Measurements from ENCODE around the gene BTBD2. TPM values are rescaled to one million over a fixed set of nuclear protein-coding genes. Genes with fewer than 3 reads are reported as not detected.

Gene BTBD2
- polyA plus RNA-seq, 1 donor from 2014 or later, result 46.1 TPM

DNA sequence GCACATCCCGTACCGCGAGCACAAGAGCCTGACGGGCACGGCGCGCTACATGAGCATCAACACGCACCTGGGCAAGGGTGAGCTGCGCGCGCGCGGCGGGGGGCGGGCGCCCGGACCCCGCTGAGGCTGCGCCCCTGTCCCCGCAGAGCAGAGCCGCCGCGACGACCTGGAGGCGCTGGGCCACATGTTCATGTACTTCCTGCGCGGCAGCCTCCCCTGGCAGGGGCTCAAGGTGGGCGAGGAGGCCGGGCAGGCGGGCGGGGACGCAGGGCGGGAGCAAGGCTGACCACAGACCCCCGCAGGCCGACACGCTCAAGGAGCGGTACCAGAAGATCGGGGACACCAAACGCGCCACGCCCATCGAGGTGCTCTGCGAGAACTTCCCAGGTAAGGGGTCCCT, 36.5 kb downstream of the BTBD2 start:
- H3K9ac ChIP-seq (ENCODE audit: low read length), result no peak overlapping the region
- H3K4me3 ChIP-seq (ENCODE audit: low read length), result no peak overlapping the region
- TF ChIP-seq RAD21 (conservative IDR thresholded peaks at IDR 0.05), result no peak
- TF ChIP-seq, protein P1, sequence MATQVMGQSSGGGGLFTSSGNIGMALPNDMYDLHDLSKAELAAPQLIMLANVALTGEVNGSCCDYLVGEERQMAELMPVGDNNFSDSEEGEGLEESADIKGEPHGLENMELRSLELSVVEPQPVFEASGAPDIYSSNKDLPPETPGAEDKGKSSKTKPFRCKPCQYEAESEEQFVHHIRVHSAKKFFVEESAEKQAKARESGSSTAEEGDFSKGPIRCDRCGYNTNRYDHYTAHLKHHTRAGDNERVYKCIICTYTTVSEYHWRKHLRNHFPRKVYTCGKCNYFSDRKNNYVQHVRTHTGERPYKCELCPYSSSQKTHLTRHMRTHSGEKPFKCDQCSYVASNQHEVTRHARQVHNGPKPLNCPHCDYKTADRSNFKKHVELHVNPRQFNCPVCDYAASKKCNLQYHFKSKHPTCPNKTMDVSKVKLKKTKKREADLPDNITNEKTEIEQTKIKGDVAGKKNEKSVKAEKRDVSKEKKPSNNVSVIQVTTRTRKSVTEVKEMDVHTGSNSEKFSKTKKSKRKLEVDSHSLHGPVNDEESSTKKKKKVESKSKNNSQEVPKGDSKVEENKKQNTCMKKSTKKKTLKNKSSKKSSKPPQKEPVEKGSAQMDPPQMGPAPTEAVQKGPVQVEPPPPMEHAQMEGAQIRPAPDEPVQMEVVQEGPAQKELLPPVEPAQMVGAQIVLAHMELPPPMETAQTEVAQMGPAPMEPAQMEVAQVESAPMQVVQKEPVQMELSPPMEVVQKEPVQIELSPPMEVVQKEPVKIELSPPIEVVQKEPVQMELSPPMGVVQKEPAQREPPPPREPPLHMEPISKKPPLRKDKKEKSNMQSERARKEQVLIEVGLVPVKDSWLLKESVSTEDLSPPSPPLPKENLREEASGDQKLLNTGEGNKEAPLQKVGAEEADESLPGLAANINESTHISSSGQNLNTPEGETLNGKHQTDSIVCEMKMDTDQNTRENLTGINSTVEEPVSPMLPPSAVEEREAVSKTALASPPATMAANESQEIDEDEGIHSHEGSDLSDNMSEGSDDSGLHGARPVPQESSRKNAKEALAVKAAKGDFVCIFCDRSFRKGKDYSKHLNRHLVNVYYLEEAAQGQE (IDR thresholded peaks at IDR 0.05; ENCODE audit: borderline replicate concordance), result no peak
- TF ChIP-seq EP300 (conservative IDR thresholded peaks at IDR 0.05; ENCODE audit: poor library complexity, severe bottlenecking), result no peak
- no peak for TF ChIP-seq TAF1 (IDR thresholded peaks at IDR 0.05; ENCODE audit: low read depth)
- TF ChIP-seq, protein P2, sequence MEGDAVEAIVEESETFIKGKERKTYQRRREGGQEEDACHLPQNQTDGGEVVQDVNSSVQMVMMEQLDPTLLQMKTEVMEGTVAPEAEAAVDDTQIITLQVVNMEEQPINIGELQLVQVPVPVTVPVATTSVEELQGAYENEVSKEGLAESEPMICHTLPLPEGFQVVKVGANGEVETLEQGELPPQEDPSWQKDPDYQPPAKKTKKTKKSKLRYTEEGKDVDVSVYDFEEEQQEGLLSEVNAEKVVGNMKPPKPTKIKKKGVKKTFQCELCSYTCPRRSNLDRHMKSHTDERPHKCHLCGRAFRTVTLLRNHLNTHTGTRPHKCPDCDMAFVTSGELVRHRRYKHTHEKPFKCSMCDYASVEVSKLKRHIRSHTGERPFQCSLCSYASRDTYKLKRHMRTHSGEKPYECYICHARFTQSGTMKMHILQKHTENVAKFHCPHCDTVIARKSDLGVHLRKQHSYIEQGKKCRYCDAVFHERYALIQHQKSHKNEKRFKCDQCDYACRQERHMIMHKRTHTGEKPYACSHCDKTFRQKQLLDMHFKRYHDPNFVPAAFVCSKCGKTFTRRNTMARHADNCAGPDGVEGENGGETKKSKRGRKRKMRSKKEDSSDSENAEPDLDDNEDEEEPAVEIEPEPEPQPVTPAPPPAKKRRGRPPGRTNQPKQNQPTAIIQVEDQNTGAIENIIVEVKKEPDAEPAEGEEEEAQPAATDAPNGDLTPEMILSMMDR (IDR thresholded peaks at IDR 0.05; ENCODE audit: poor library complexity, severe bottlenecking), result no peak
- no peak for TF ChIP-seq POLR2AphosphoS5 (IDR thresholded peaks at IDR 0.05)
- no peak for TF ChIP-seq MXI1 (conservative IDR thresholded peaks at IDR 0.05; ENCODE audit: poor library complexity, severe bottlenecking)
- TF ChIP-seq EZH2 (IDR thresholded peaks at IDR 0.05; ENCODE audit: borderline replicate concordance, insufficient read depth, low read length, poor library complexity, severe bottlenecking), result no peak
- TF ChIP-seq SMC3 (conservative IDR thresholded peaks at IDR 0.05; ENCODE audit: poor library complexity), result no peak
- H2AFZ ChIP-seq (ENCODE audit: low read depth, low read length), result no peak overlapping the region
- no peak overlapping the region for H3K4me2 ChIP-seq (ENCODE audit: low read length)
- no peaks in the 10 kb centered on the region for H3K9me2 ChIP-seq (ENCODE audit: insufficient read depth, low read length)
- no peaks in the 10 kb centered on the region for H3K79me2 ChIP-seq (replicated peaks; ENCODE audit: insufficient read depth, low read length)
- no peaks in the 10 kb centered on the region for H4K20me1 ChIP-seq (ENCODE audit: insufficient read depth)
- H3K27ac ChIP-seq (ENCODE audit: low read length), result no peak overlapping the region
- H3K9me3 ChIP-seq (ENCODE audit: low read length), result no peaks in the 10 kb centered on the region
- H3K27me3 ChIP-seq (ENCODE audit: insufficient read depth, low read depth, low read length), result no peaks in the 10 kb centered on the region
- H3F3A ChIP-seq (ENCODE audit: insufficient read depth, low read length, poor library complexity, severe bottlenecking), result no peaks in the 10 kb centered on the region
- no peaks in the 10 kb centered on the region for H3K36me3 ChIP-seq (ENCODE audit: insufficient read depth, low read length)

DNA sequence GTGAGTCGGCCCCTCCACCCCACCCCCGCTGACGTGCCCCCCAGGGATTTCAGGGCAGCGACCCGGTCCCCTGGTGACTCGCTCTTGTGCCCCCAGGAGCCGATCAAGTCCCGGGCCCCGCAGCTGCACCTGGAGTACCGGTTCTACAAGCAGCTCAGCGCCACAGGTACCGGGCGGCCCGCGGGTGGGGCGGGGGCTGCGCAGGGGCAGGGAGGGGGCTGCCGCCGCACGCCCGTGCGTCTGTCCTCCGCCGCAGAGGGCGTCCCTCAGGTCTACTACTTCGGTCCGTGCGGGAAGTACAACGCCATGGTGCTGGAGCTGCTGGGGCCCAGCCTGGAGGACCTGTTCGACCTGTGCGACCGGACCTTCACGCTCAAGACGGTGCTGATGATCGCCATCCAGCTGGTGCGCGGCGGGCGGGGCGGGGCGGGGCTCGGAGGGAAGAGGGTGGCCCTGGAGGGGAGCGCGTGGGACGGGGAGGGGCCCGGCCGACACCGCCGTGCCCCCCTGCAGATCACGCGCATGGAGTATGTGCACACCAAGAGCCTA, 37.1 kb downstream of the BTBD2 start:
- no peaks in the 10 kb centered on the region for H3K36me3 ChIP-seq (ENCODE audit: insufficient read depth, low read length)
- H4K20me1 ChIP-seq (ENCODE audit: insufficient read depth), result no peaks in the 10 kb centered on the region
- H3F3A ChIP-seq (ENCODE audit: insufficient read depth, low read length, poor library complexity, severe bottlenecking), result no peaks in the 10 kb centered on the region
- H3K9me2 ChIP-seq (ENCODE audit: insufficient read depth, low read length), result no peaks in the 10 kb centered on the region
- H3K27me3 ChIP-seq (ENCODE audit: insufficient read depth, low read depth, low read length), result no peaks in the 10 kb centered on the region
- no peak overlapping the region for H2AFZ ChIP-seq (ENCODE audit: low read depth, low read length)
- peaks cover 2% of the 10 kb centered on the region for H3K79me2 ChIP-seq (replicated peaks; ENCODE audit: insufficient read depth, low read length)
- no peak overlapping the region for H3K4me2 ChIP-seq (ENCODE audit: low read length)
- H3K9me3 ChIP-seq (ENCODE audit: low read length), result no peaks in the 10 kb centered on the region
- no peak overlapping the region for H3K4me3 ChIP-seq (ENCODE audit: low read length)
- H3K27ac ChIP-seq (ENCODE audit: low read length), result no peak overlapping the region
- TF ChIP-seq, protein P1 (IDR thresholded peaks at IDR 0.05; ENCODE audit: borderline replicate concordance), result no peak
- TF ChIP-seq EP300 (conservative IDR thresholded peaks at IDR 0.05; ENCODE audit: poor library complexity, severe bottlenecking) (no peak), EZH2 (IDR thresholded peaks at IDR 0.05; ENCODE audit: borderline replicate concordance, insufficient read depth, low read length, poor library complexity, severe bottlenecking) (no peak), SMC3 (conservative IDR thresholded peaks at IDR 0.05; ENCODE audit: poor library complexity) (no peak), MXI1 (conservative IDR thresholded peaks at IDR 0.05; ENCODE audit: poor library complexity, severe bottlenecking) (no peak), TAF1 (IDR thresholded peaks at IDR 0.05; ENCODE audit: low read depth) (no peak), RAD21 (conservative IDR thresholded peaks at IDR 0.05) (no peak)
- TF ChIP-seq, protein P2 (IDR thresholded peaks at IDR 0.05; ENCODE audit: poor library complexity, severe bottlenecking), result no peak
- H3K9ac ChIP-seq (ENCODE audit: low read length), result no peak overlapping the region

Data from neural cell (in vitro differentiated cells).